A549 treated with Mapracorat at 1 μM for 4 hours (cell line): ENCODE data around the gene CYB5R2. TPM values are rescaled to one million over a fixed set of nuclear protein-coding genes. Genes with fewer than 3 reads are reported as not detected.

ENCODE experiments used
- total RNA-seq: library from RNA; stranded (reverse); fragments of 200-300 nt; extraction: Qiagen RNA extraction; gene quantifications from 5 replicates; pipeline ENCODE4 v1.2.3, GENCODE V29; 2022

Gene CYB5R2
- 4.3 to 5.5 TPM (median 4.9 TPM) in 5 replicates for total RNA-seq

GRCh38 chr11:7672960-7673723 is at the start of gene CYB5R2:
Gene CYB5R2, minus strand, starts transcription at chr11:7673500. Its CDS starts 675 bp downstream, at chr11:7672825.

GRCh38 chr11:7706377-7706776 is 33.1 kb upstream of the CYB5R2 start, which contains the start of gene OVCH2:
Gene OVCH2, minus strand, starts transcription at chr11:7706477. Its CDS starts 83 bp downstream, at chr11:7706394.

Other genes starting within 250 kb of the CYB5R2 start
- 0.08 TPM in 1 of 5 replicates, not detected in the others for gene OLFML1, start 188.0 kb downstream of the CYB5R2 start, total RNA-seq
- gene PPFIBP2, start 159.5 kb downstream of the CYB5R2 start, total RNA-seq = 9.2 to 12.4 TPM (median 11.0 TPM) in 5 replicates
- not detected in 5 replicates for gene OVCH2, start 33.0 kb upstream of the CYB5R2 start, total RNA-seq
- gene OR5P2, start 123.4 kb upstream of the CYB5R2 start, total RNA-seq = not detected in 5 replicates
- not detected in 5 replicates for gene OR5P3, start 157.3 kb upstream of the CYB5R2 start, total RNA-seq